ENCODE measurements around the gene STUB1.
A peak's percentile ranks its signal among the peaks of the same experiment; 100 is the strongest.

Gene STUB1

DNA sequence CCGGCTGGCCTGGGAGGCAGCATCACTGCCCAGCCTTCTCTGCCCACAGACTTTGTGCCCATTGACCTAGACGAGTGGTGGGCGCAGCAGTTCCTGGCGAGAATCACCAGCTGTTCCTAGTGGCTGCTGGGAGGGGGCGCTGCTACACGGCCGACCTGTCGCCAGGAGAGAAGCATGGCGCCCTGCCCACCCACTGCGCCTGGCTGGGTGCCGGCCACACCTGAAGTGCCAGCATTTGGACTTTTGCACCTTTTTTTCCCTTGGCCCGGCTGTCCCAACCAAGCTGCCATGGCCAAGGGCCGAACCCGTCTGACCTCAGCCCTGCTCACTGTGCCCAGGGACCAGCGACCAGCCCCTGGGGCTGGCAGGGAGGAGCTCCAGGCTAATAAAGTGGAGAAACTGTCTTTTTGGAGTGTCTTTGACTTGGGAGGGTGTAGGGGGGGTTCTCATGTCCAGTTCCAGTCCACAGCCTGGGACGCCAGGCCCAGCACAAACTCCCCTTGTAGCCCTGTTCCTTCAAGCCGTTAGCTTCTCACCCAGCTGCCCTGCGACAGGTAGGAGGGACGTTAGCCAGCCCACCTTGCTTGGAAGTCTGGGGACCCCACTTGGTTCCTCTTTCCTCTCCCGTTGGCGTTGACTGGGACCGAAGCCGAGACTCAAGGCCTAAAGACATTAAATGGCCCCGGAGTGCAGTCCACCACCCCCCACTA lies 32.0 kb upstream of the STUB1 start:
- Histone ChIP-seq H3K4me3 (peak overlapping the region; percentile 57 to 95 (median 84)), H4K20me1 (peaks cover 20 to 70% (median 44%) of the 10 kb centered on the region in 11 experiments; a peak in 19 of 22 replicates), H3K27ac (peak overlapping the region; percentile 79 to 91 (median 86)), H3K4me2 (peak overlapping the region; percentile 86 to 99 (median 95)), H3K27me3 (no peaks in the 10 kb centered on the region), H3K36me3 (peaks cover 0 to 63% (median 33%) of the 10 kb centered on the region in 11 experiments; a peak in 18 of 22 replicates), H3K9ac (peak overlapping the region; percentile 86 to 95 (median 91)), H3K9me3 (replicated peaks in 1 of 11) (no peaks in the 10 kb centered on the region), H3K4me1 (peaks cover 52 to 75% (median 64%) of the 10 kb centered on the region in 10 experiments)
- no peak for TF ChIP-seq Cebpa-rat (IDR thresholded peaks at IDR 0.05)

DNA sequence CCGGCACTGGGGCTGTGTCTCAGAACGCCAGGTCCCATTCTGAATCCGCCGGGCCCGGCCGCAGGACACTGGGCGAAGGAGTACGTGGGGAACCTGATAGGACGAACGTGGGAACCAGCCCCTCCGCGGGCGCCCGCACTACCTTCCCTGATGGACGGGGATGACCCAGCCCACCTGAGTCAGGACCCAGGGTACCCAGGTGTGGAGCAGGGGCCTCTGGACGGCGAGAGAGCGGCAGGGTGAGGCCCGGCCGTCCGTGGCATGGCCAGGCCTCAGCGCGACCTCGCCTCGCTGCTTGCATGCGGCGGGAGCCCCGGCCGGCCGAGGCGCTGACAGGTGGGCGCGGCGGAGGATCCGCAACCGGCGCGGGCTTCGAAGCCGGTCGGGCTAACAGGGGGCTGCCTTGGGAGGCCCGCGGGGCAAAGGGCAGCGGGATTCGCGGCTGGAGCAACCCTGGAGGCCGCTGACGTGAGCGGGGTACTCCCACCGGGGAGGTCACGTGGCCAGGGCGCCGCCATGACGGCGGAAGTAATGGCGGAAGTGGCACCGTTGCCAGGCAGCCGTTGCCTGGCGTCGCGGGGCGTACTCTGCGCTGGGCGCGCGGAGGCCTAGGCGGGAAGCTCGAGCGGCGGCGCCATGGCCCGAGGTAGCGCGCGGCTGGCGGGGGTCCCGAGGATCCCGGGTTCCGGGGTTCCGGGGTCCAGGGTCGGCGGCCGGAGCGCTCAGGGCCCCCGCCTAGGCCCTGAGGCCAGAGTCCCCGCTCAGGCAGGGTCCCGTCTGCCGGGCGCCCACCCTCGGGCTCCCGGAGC lies 31.2 kb upstream of the STUB1 start, which contains the start of gene WDR90:
TSS of gene WDR90 (plus strand) at position 585 of the 809 bp plus-strand sequence. CDS start at position 637, 52 bp downstream.
- H3K9ac ChIP-seq, result peak within 1 kb of the TSS; percentile 86 to 95 (median 91)
- peaks cover 14 to 69% (median 37%) of the 10 kb centered on the region in 11 experiments; a peak in 19 of 22 replicates for H4K20me1 ChIP-seq
- no peak for TF ChIP-seq Cebpa-rat (IDR thresholded peaks at IDR 0.05)
- H3K4me1 ChIP-seq, result peaks cover 46 to 67% (median 56%) of the 10 kb centered on the region in 10 experiments
- peak within 1 kb of the TSS; percentile 86 to 99 (median 95) for H3K4me2 ChIP-seq
- H3K4me3 ChIP-seq, result peak within 1 kb of the TSS; percentile 57 to 95 (median 84)
- H3K36me3 ChIP-seq, result peaks cover 0 to 68% (median 41%) of the 10 kb centered on the region in 11 experiments; a peak in 19 of 22 replicates
- peak within 1 kb of the TSS; percentile 79 to 91 (median 86) for H3K27ac ChIP-seq
- H3K27me3 ChIP-seq, result no peaks in the 10 kb centered on the region
- H3K9me3 ChIP-seq (replicated peaks in 1 of 11), result no peaks in the 10 kb centered on the region

DNA sequence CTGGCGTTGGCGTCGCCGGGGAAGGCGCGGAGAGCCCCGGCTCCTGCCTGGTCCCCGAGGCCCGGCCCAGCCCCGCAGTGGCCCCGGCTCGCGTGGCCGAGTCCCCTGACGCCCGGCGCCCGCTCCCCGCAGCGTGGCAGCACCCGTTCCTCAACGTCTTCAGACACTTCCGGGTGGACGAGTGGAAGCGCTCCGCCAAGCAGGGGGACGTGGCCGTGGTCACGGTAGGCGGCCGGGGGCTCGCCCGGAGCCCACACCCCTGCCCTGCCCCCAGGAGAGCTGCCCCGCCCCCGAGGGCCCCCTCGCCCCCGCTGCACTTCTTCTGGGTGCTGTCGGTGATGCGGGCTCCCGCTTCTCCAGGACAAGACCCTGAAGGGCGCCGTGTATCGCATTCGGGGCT lies 30.6 kb upstream of the STUB1 start:
- Histone ChIP-seq H3K36me3 (peaks cover 0 to 67% (median 40%) of the 10 kb centered on the region in 11 experiments; a peak in 19 of 22 replicates), H3K9me3 (replicated peaks in 1 of 11) (no peaks in the 10 kb centered on the region), H3K27me3 (no peaks in the 10 kb centered on the region), H4K20me1 (peaks cover 14 to 63% (median 30%) of the 10 kb centered on the region in 11 experiments; a peak in 19 of 22 replicates), H3K27ac (peak overlapping the region; percentile 79 to 91 (median 86)), H3K4me2 (peak overlapping the region; percentile 86 to 99 (median 95)), H3K4me1 (peaks cover 46 to 61% (median 51%) of the 10 kb centered on the region in 10 experiments), H3K9ac (peak overlapping the region; percentile 86 to 95 (median 91)), H3K4me3 (peak overlapping the region; percentile 57 to 95 (median 84))
- TF ChIP-seq Cebpa-rat (IDR thresholded peaks at IDR 0.05), result no peak

DNA sequence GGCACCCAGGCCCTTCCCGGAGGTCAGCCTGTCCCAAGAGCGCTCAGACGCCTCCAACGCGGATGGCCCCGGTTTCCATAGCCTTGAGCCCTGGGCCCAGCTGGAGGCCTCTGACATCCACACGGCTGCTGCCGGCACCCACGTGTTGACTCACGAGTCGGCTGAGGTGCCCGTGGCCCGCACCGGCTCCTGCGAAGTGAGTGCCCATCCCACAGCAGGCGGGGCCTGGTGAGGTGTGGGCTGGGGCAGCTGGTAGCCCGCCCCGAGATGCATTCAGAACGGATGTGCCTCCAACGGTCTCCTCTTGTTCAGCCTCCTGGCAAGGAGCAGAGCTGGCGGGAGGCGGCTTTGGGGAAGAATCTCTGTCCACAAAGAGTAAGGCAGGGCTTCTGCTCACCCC lies 28.4 kb upstream of the STUB1 start:
- Histone ChIP-seq H4K20me1 (peaks cover 0 to 59% (median 11%) of the 10 kb centered on the region in 11 experiments; a peak in 16 of 22 replicates), H3K36me3 (peaks cover 0 to 70% (median 51%) of the 10 kb centered on the region in 11 experiments; a peak in 19 of 22 replicates), H3K4me3 (no peak overlapping the region), H3K9me3 (replicated peaks in 1 of 11) (no peaks in the 10 kb centered on the region), H3K4me2 (no peak overlapping the region), H3K27ac (no peak overlapping the region), H3K4me1 (peaks cover 28 to 39% (median 33%) of the 10 kb centered on the region in 10 experiments), H3K27me3 (no peaks in the 10 kb centered on the region), H3K9ac (peak overlapping the region in 2 of 11 experiments; percentile 9 to 24; a peak in 2 of 22 replicates)
- TF ChIP-seq Cebpa-rat (IDR thresholded peaks at IDR 0.05), result no peak

DNA sequence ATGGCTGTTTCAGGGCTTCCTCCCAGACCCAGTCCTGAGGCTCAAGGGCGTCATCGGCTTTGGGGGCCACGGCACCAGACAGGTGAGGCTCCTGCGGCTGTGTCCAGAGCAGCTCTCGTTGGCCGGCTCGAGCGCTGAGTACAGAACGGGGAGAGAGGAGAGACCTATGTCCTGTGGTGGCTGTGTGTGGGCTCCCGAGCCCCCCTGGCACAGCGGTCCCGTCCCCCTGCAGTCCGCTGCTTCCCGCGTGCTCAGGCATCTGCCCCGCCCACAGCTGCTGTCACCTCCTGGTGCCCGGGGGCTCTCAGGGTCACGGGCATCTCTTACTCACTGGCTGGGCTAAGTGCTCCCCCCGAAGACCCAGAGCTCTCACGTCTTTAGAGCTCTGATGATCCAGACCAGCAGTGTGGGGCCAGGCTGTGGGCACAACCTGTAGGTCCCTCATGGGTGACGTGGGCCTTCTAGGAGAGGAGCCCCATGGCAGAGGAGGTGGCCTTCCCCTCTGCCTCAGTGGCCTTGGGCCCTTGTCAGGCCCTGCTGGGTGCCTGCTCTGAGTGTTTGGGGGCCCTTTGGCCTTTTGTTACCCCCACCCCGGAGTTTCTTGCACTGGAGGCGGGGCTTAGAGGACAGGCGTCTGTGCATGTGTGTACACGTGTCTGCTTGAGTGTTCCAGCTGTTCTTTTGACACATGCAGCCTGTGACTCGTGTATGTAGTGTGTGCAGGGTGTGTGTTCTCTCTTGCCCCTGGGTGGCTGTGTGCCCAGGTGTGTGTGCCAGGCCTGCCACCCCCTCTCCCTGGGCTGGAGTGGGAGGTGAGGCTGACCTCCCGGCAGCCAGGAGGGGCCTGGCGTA lies 27.5 kb upstream of the STUB1 start:
- TF ChIP-seq Cebpa-rat (IDR thresholded peaks at IDR 0.05), result no peak
- H3K36me3 ChIP-seq, result peaks cover 0 to 72% (median 55%) of the 10 kb centered on the region in 11 experiments; a peak in 20 of 22 replicates
- no peak overlapping the region for H3K27ac ChIP-seq

DNA sequence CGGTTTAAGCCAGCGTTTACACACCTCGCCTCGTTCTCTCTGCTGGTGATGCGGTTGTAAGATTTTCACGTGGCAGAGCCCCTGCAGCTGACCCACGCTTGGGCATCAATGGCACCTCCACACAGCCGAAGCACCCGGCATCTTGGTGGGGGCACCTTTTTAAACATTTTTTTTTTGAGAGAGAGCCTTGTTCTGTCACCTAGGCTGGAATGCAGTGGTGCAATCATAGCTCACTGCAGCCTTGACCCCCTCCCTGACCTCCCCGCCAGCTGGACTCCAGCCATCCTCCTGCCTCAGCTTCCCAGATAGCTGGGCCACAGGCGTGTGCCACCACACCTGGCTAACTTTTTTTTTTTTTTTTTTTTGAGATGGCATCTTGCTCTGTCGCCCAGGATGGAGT lies 26.2 kb upstream of the STUB1 start:
- no peak overlapping the region for H3K27ac ChIP-seq
- peaks cover 10 to 18% (median 11%) of the 10 kb centered on the region in 10 experiments for H3K4me1 ChIP-seq
- 0 out of 22 replicates have a peak overlapping the region, but pooled peaks of 1 of the 11 experiments have one; percentile 22 for H3K9ac ChIP-seq
- H3K27me3 ChIP-seq, result no peaks in the 10 kb centered on the region
- peaks cover 0 to 85% (median 68%) of the 10 kb centered on the region in 11 experiments; a peak in 20 of 22 replicates for H3K36me3 ChIP-seq
- no peaks in the 10 kb centered on the region for H3K9me3 ChIP-seq (replicated peaks in 1 of 11)
- no peak overlapping the region for H3K4me2 ChIP-seq
- H3K4me3 ChIP-seq, result no peak overlapping the region
- no peak for TF ChIP-seq Cebpa-rat (IDR thresholded peaks at IDR 0.05)
- H4K20me1 ChIP-seq, result peaks cover 0 to 66% (median 0%) of the 10 kb centered on the region in 11 experiments; a peak in 3 of 22 replicates

More for the DNA sequence above, 27.5 kb upstream of the STUB1 start:
- H3K9me3 ChIP-seq (replicated peaks in 1 of 11), result no peaks in the 10 kb centered on the region
- no peaks in the 10 kb centered on the region for H3K27me3 ChIP-seq
- H4K20me1 ChIP-seq, result peaks cover 0 to 59% (median 3%) of the 10 kb centered on the region in 11 experiments; a peak in 12 of 22 replicates
- no peak overlapping the region for H3K4me3 ChIP-seq
- H3K4me2 ChIP-seq, result no peak overlapping the region
- peak overlapping the region in 1 of 11 experiments; percentile 41; a peak in 3 of 22 replicates for H3K9ac ChIP-seq
- H3K4me1 ChIP-seq, result peaks cover 20 to 30% (median 25%) of the 10 kb centered on the region in 10 experiments

DNA sequence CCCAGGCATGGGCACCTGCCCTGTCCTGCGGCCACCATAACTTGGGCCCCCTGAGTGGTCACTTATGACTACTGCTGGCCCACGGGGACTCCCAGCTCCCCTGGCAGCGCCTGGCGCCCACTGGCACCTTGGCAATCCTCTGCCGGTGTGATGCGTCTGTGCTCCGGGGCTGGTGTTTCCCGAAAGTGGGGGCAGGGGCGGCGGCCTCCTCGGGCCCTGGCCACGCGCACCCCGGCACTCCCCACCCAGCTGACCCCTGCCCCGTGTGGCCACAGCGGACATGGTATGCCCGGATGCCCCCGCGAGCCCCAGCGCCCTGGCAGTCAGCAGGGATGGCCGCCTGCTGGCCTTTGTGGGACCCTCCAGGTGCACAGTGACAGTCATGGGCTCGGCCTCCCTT lies 22.7 kb upstream of the STUB1 start:
- Histone ChIP-seq H3K9me3 (replicated peaks in 1 of 11) (no peaks in the 10 kb centered on the region), H3K4me3 (no peak overlapping the region), H3K9ac (no peak overlapping the region), H3K36me3 (peaks cover 0 to 83% (median 60%) of the 10 kb centered on the region in 11 experiments; a peak in 20 of 22 replicates), H4K20me1 (peaks cover 0 to 77% (median 0%) of the 10 kb centered on the region in 11 experiments; a peak in 5 of 22 replicates), H3K27ac (no peak overlapping the region), H3K4me1 (peaks cover 14 to 20% (median 18%) of the 10 kb centered on the region in 10 experiments), H3K27me3 (no peaks in the 10 kb centered on the region), H3K4me2 (no peak overlapping the region)
- no peak for TF ChIP-seq Cebpa-rat (IDR thresholded peaks at IDR 0.05)

Measured in BLaER1 treated with 17β-estradiol and CSF1 and Interleukin-3, amounts not matched to agents 10 nM and 100 nM (cell line).